Gastroesophageal sphincter (tissue), 4 donors: ENCODE measurements around the gene EPHA6. TPM values are rescaled to one million over a fixed set of nuclear protein-coding genes. Genes with fewer than 3 reads are reported as not detected.

Source experiments
- ATAC-seq: fragments of 150-250 bp; one replicate; pipeline ENCODE4 v1.9.1; 2016; ENCODE audit warnings: mild to moderate bottlenecking, moderate library complexity
- H3K27ac ChIP-seq, 4 donors: fragments of 200-600 bp; sonication (generic) in 3 of 4; 1 replicate in 3 of 4; 2 replicates in 1 of 4; pipeline ENCODE4 v1.5.1; 2016 to 2019
- H3K27me3 ChIP-seq: fragments of 200-600 bp; sonication (generic); one replicate; pipeline ENCODE4 v1.5.1; 2019
- H3K36me3 ChIP-seq, 2 donors: fragments of 200-600 bp; sonication (generic); one replicate each; pipeline ENCODE4 v1.5.1; 2019; ENCODE audit warnings: control low read depth in 1 of 2
- H3K4me1 ChIP-seq, 3 donors: fragments of 200-600 bp; sonication (generic); 1 replicate in 2 of 3; 2 replicates in 1 of 3; pipeline ENCODE4 v1.5.1; 2016 to 2019; ENCODE audit warnings: control low read depth in 2 of 3
- H3K4me3 ChIP-seq, 2 donors: fragments of 200-600 bp; sonication (generic); one replicate each; pipeline ENCODE4 v1.5.1; 2019; ENCODE audit warnings: mild to moderate bottlenecking in 1 of 2, moderate library complexity in 1 of 2
- H3K9me3 ChIP-seq, 3 donors: fragments of 200-600 bp; sonication (generic); one replicate each; pipeline ENCODE4 v1.5.1; 2017 to 2019; ENCODE audit warnings: control low read depth in 2 of 3
- CTCF ChIP-seq, 4 experiments: fragments of 200-600 bp in 2 of 4; fragments of 450-650 bp in 2 of 4; sonication (generic) in 1 of 4; IDR thresholded peaks; one replicate each; pipeline ENCODE4 v1.5.1; 2017 to 2019; ENCODE audit warnings: antibody characterized with exemption in 4 of 4, mild to moderate bottlenecking in 2 of 4, moderate library complexity in 2 of 4
- EP300 ChIP-seq: sonication (generic); formaldehyde crosslinking; IDR thresholded peaks from one replicate; pipeline ENCODE4 v1.6.1; 2017; ENCODE audit warnings: antibody characterized with exemption, mild to moderate bottlenecking
- POLR2A ChIP-seq, 2 donors: fragments of 450-650 bp; IDR thresholded peaks; one replicate each; pipeline ENCODE4 v1.6.1; 2017; ENCODE audit warnings: antibody characterized with exemption in 2 of 2, mild to moderate bottlenecking in 2 of 2, moderate library complexity in 1 of 2
- POLR2AphosphoS5 ChIP-seq: sonication (generic); formaldehyde crosslinking; IDR thresholded peaks from one replicate; pipeline ENCODE4 v1.6.1; 2017; ENCODE audit warnings: antibody characterized with exemption
- WGBS, 2 donors: methylation state at CpG; one replicate each; pipeline ENCODE4 v1.1.5; 2018; ENCODE audit warnings: low coverage in 1 of 2; 5-methylcytosine and 5-hydroxymethylcytosine counted together
- total RNA-seq, 4 donors: library from RNA; depleted of rRNA; stranded (reverse); fragments of >200 nt; gene quantifications; one replicate each; pipeline ENCODE4 v1.1.0, GENCODE V29; 2016

Gene EPHA6
- total RNA-seq, 4 donors from 2014 or later, result 1.6 to 4.2 (median 2.9) TPM

GRCh38 chr3:97301114-97301513 is 486.7 kb downstream of the EPHA6 start:
- no peaks in the 10 kb centered on the region for H3K27me3 ChIP-seq
- H3K4me1 ChIP-seq, result no peaks in the 10 kb centered on the region
- ATAC-seq, result no peak
- no peak overlapping the region for H3K4me3 ChIP-seq
- H3K27ac ChIP-seq, result no peak overlapping the region
- peaks cover 0 to 7% (median 0%) of the 10 kb centered on the region in 3 donors for H3K9me3 ChIP-seq
- no peaks in the 10 kb centered on the region for H3K36me3 ChIP-seq
- TF ChIP-seq EP300 (no peak), POLR2A (IDR thresholded peaks at IDR 0.05) (no peak), CTCF (IDR thresholded peaks at IDR 0.05) (no peak), POLR2AphosphoS5 (no peak)

GRCh38 chr3:97306226-97306625 is 491.8 kb downstream of the EPHA6 start:
- Histone ChIP-seq H3K27me3 (no peaks in the 10 kb centered on the region), H3K4me3 (no peak overlapping the region), H3K4me1 (no peaks in the 10 kb centered on the region), H3K36me3 (no peaks in the 10 kb centered on the region), H3K27ac (no peak overlapping the region), H3K9me3 (peaks cover 0 to 7% (median 0%) of the 10 kb centered on the region in 3 donors)
- TF ChIP-seq EP300 (no peak), POLR2A (IDR thresholded peaks at IDR 0.05) (no peak), CTCF (IDR thresholded peaks at IDR 0.05) (no peak), POLR2AphosphoS5 (no peak)
- ATAC-seq, result no peak
- WGBS, 2 donors, result 71% methylated on average over 1 of the region's 1 CpG; no CpG with 5 or more reads in 1 of the 2 donors

GRCh38 chr3:97338375-97338774 is 524.0 kb downstream of the EPHA6 start:
- no peaks in the 10 kb centered on the region for H3K27me3 ChIP-seq
- no peak overlapping the region for H3K4me3 ChIP-seq
- no peak for ATAC-seq
- TF ChIP-seq POLR2A (IDR thresholded peaks at IDR 0.05) (no peak), EP300 (no peak), CTCF (IDR thresholded peaks at IDR 0.05) (no peak), POLR2AphosphoS5 (no peak)
- H3K36me3 ChIP-seq, result no peaks in the 10 kb centered on the region
- no peaks in the 10 kb centered on the region for H3K4me1 ChIP-seq
- 82 to 86% methylated on average over 3 of the region's 3 CpGs for WGBS, 2 donors
- H3K9me3 ChIP-seq, result peaks cover 0 to 7% (median 0%) of the 10 kb centered on the region in 3 donors
- no peak overlapping the region for H3K27ac ChIP-seq

GRCh38 chr3:97340940-97341339 is 526.5 kb downstream of the EPHA6 start:
- Histone ChIP-seq H3K4me1 (no peaks in the 10 kb centered on the region), H3K27ac (no peak overlapping the region), H3K36me3 (no peaks in the 10 kb centered on the region), H3K9me3 (no peaks in the 10 kb centered on the region), H3K27me3 (no peaks in the 10 kb centered on the region), H3K4me3 (no peak overlapping the region)
- TF ChIP-seq EP300 (no peak), CTCF (IDR thresholded peaks at IDR 0.05) (no peak)
- WGBS, 2 donors, result 77% methylated on average over 2 of the region's 2 CpGs; no CpG with 5 or more reads in 1 of the 2 donors
- ATAC-seq, result no peak

GRCh38 chr3:97347780-97348179 is 533.4 kb downstream of the EPHA6 start:
- no peak for TF ChIP-seq CTCF (IDR thresholded peaks at IDR 0.05)
- no peak for TF ChIP-seq POLR2A (IDR thresholded peaks at IDR 0.05)
- TF ChIP-seq EP300, result no peak
- no peak for TF ChIP-seq POLR2AphosphoS5
- no peak overlapping the region for H3K27ac ChIP-seq
- no peaks in the 10 kb centered on the region for H3K4me1 ChIP-seq
- no peaks in the 10 kb centered on the region for H3K36me3 ChIP-seq
- no peaks in the 10 kb centered on the region for H3K27me3 ChIP-seq
- WGBS, 2 donors, result 57 to 60% methylated on average over 1 of the region's 1 CpG
- no peak overlapping the region for H3K4me3 ChIP-seq
- no peak for ATAC-seq
- H3K9me3 ChIP-seq, result no peaks in the 10 kb centered on the region
